SH-SY5Y (cell line): ENCODE data around the gene MAST4.

Source experiments
- GATA2 ChIP-seq: IDR thresholded peaks from 2 replicates; pipeline ENCODE4 v1.6.1; 2011; ENCODE audit warnings: mild to moderate bottlenecking, low read depth, low read length
- GATA3 ChIP-seq: IDR thresholded peaks from 2 replicates; pipeline ENCODE4 v1.6.1; 2011; ENCODE audit warnings: low read depth, mild to moderate bottlenecking, low read length, moderate library complexity

MAST4 gene

DNA sequence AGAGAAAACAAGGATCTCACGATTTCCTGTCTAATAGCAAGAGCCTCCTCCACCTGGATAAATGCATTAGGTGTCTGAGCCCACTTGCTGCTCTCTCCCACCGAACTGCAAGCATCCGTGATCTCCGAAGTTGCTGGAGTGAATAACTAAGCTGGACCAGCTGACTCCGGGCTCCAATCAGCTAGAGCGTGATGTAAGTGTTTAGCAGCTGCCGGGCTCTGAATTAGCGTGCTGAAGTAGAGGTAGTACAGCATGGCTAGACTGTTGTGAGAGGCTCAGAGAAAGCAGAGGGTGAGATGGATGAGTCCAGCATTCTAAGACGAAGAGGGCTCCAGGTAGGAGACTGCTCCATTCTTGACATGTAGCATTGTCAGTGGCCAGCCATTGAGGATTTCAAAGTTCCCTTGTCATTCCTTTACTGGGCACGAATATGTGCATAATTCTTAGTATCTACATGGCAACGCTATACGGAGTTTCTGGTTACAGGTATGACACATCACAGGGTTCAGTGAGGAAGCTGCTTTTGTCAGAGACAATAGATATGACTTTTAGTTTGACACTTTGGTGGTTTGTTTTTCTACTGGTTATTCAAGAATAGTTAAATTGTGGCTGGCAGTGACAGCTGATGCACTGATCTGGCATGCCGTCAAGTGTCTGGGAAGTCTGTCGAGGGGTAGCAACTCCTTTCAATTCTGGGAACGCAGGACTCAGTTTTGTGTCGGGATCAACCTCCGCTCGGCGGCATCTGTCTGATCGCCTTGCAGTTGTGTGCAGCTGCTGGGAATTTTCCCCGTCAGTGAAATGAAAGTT is 232.6 kb downstream of the MAST4 start:
- no peak for TF ChIP-seq GATA2
- TF ChIP-seq GATA3, result no peak

DNA sequence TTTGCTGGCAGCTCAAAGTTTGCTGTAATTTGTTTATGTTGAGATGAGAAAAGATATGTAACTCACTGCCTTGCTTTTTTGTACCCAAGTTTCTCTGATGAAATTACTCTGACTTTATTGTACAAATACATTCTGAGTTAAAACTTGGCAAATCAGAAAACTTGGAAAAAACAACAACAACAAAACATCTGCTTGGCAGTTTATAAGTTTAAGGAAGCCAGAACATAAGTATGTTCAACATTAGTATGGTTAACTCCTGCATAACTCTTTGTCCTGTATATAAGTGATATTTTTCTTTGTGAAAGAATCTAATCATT is 233.1 kb downstream of the MAST4 start:
- TF ChIP-seq GATA3, result no peak

- no peak for TF ChIP-seq GATA3
- no peak for TF ChIP-seq GATA2
Measured at GRCh38 chr5:66829826-66830225, 233.6 kb downstream of the MAST4 start.

- TF ChIP-seq GATA3 (no peak), GATA2 (no peak)
Measured at GRCh38 chr5:66830636-66831035, 234.4 kb downstream of the MAST4 start.

DNA sequence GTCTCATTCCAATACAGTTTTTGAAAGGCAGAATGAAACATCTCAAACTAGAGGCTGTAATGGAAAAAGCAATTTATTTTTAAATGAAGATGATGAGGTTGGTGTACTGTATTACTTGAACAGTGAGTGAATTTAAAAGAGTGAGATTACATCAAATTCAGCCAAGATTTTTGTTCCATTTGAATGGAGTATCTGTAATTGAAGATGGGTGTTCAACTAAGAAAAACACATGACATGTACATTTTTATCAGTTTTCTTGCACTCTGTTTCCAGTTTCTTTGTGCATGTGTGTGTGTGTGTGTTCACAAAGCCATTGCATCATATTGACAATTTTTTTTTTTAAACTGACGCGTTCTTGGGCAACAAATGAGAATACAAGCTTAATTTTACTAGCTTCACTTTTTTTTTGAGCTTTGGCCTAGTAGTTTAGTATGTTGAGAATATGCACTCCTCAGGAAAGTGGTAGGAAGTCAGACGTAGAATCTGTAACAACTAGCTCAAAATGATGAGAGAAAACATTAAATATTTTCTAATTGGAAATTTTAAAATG is 243.5 kb downstream of the MAST4 start:
- no peak for TF ChIP-seq GATA3
- TF ChIP-seq GATA2, result no peak

- TF ChIP-seq GATA3, result no peak
- no peak for TF ChIP-seq GATA2
Measured at GRCh38 chr5:66840511-66841013, 244.4 kb downstream of the MAST4 start.

DNA sequence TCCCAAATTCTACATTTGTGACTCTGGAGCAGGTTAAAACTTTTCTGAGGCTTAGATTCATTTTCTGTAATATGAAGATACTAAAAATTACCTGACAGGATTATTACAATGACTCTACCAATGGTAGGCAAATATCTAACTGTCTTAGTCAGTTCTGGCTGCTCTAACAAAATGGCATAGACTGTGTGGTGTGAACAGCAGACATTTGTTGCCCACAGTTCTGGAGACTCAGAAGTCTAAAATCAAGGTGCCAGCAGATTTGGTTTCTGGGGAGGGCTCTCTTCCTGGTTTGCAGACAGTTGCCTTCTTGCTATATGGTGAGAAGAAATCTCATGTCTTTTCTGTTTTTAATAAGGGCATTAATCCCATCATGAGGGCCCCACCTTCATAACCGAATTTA is 245.1 kb downstream of the MAST4 start:
- no peak for TF ChIP-seq GATA2
- no peak for TF ChIP-seq GATA3

- TF ChIP-seq GATA2 (no peak), GATA3 (no peak)
Measured at GRCh38 chr5:66842540-66842939, 246.3 kb downstream of the MAST4 start.

GRCh38 chr5:66843065-66843464 is 246.9 kb downstream of the MAST4 start:
- TF ChIP-seq GATA2, result no peak
- no peak for TF ChIP-seq GATA3

GRCh38 chr5:66848749-66849641 is 252.8 kb downstream of the MAST4 start:
- TF ChIP-seq GATA3 (no peak), GATA2 (0 out of 2 replicates have a peak, but pooled peaks have one; percentile 19)

DNA sequence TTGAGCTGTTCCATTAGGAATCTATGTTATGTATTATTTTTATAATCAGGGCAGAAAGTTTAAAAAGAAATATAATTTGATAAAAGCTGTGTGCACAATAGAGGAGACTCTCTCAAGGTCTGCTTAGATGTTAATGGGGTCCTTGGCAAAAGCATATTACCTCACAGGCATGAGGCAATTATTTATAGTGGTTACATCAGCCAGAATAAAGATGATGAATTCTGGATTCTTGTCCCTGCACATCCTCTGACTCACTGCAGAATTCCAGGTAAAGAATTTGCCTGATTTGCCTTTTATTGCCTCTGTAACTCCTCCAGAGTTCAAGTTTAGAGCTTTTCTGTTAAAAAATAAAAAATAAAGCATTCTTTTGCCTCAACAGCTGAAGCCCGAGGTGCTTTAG is 253.6 kb downstream of the MAST4 start:
- TF ChIP-seq GATA2 (no peak), GATA3 (no peak)

DNA sequence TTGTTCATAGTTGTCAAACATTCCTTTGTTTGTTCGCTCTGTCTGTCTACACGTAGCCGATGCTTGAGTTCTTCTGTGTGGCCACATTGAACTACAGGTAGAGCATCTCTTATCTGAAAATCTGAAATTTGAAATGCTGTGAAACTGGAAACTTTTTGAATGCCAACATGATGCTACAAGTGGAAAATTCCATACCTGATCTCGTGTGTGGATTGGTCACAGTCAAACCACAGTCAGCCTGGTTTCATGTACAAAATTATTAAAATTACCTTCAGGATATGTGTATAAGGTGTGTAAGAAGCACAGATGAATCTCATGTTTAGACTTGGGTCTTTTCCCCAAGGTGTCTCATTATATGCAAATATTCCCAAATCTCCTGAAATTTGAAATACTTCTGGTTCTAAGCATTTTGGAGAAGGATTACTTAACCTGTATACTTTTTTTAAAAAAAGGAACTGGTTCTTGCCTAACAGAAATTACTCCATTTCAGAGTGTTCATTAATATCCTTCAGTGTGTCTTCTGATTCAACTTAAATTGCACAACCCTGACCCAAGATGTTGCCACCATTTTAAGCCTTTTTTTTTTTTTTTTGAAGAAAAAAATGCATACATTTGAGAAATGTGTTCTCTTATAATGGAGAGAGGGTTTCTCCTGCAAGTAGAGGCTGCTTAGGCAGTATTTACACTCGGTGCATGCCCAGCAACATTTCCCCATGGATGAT is 254.3 kb downstream of the MAST4 start:
- TF ChIP-seq GATA3 (no peak), GATA2 (no peak)

- TF ChIP-seq GATA2 (no peak), GATA3 (no peak)
Measured at GRCh38 chr5:66851306-66851705, 255.1 kb downstream of the MAST4 start.

DNA sequence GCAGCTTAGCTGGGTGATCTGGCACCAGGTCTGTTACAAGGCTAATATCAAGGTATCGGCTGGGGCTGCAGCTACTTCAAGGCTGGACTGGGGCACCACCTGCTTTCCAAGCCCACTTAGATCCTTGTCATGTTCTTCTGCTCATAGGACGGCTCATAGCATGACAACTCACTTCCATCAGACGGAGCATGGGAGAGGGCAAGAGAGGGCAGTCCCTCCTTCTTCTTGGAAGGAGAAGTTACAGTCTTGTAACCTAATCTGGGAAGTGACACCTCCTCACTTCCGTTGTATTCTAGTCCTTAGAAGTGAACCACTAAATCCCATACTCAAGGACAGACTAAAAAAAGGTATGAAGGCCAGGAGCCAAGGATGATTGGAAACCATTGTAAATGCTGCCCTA is 258.2 kb downstream of the MAST4 start:
- no peak for TF ChIP-seq GATA2
- TF ChIP-seq GATA3, result no peak
